Osteoblast (primary cell): ENCODE results near the gene CNTNAP5. TPM values are rescaled to one million over a fixed set of nuclear protein-coding genes. Genes with fewer than 3 reads are reported as not detected.

ENCODE experiments used
- DNase-seq: peaks from one replicate; pipeline ENCODE4 v3.0.0; 2011; ENCODE audit warnings: low spot score, mixed read lengths; ENCODE audit not compliant: insufficient read length; ENCODE audit errors: missing footprints
- H2AFZ ChIP-seq: 2 replicates; pipeline ENCODE4 v1.6.0; 2011; ENCODE audit warnings: mild to moderate bottlenecking, low read length
- H3K27ac ChIP-seq: 2 replicates; pipeline ENCODE4 v1.5.1; 2011; ENCODE audit warnings: mild to moderate bottlenecking, low read depth, low read length, moderate library complexity
- H3K27me3 ChIP-seq: 2 replicates; pipeline ENCODE4 v1.6.0; 2012; ENCODE audit warnings: mild to moderate bottlenecking, control low read depth, inconsistent platforms, low read length, moderate library complexity; ENCODE audit not compliant: insufficient read depth
- H3K36me3 ChIP-seq: 2 replicates; pipeline ENCODE4 v1.5.1; 2011; ENCODE audit warnings: mild to moderate bottlenecking, low read length, control low read depth, moderate library complexity; ENCODE audit not compliant: insufficient read depth
- H3K4me1 ChIP-seq: 2 replicates; pipeline ENCODE4 v1.5.1; 2011; ENCODE audit warnings: mild to moderate bottlenecking, low read length, control low read depth, moderate library complexity; ENCODE audit not compliant: insufficient read depth
- H3K4me2 ChIP-seq: 2 replicates; pipeline ENCODE4 v1.6.0; 2011; ENCODE audit warnings: mild to moderate bottlenecking, low read length; ENCODE audit not compliant: insufficient read depth
- H3K4me3 ChIP-seq: fragments of 200-600 bp; sonication (generic); 3 replicates; pipeline ENCODE4 v1.5.1; 2012; ENCODE audit warnings: mild to moderate bottlenecking, low read length, inconsistent platforms; ENCODE audit not compliant: insufficient read depth
- H3K79me2 ChIP-seq: 2 replicates; pipeline ENCODE4 v1.6.0; 2012; ENCODE audit warnings: mild to moderate bottlenecking, low read length, control low read depth, inconsistent platforms; ENCODE audit not compliant: insufficient read depth
- H3K9me3 ChIP-seq: 2 replicates; pipeline ENCODE4 v1.5.1; 2011; ENCODE audit warnings: low read depth, low read length, control low read depth
- H4K20me1 ChIP-seq: 2 replicates; pipeline ENCODE4 v1.6.0; 2012; ENCODE audit warnings: mild to moderate bottlenecking, low read length, control low read depth; ENCODE audit not compliant: insufficient read depth
- CTCF ChIP-seq: IDR thresholded peaks from 2 replicates; pipeline ENCODE4 v1.5.1; 2011; ENCODE audit warnings: mild to moderate bottlenecking, low read depth, low read length, moderate library complexity; ENCODE audit errors: extremely low read depth
- total RNA-seq: library from RNA; depleted of rRNA; stranded (reverse); fragments of >200 nt; gene quantifications from 2 replicates; pipeline ENCODE4 v1.2.3, GENCODE V29; 2012

CNTNAP5 gene
- total RNA-seq, 1 donor: not detected

- Histone ChIP-seq H4K20me1 (no peaks in the 10 kb centered on the region), H2AFZ (no peak overlapping the region), H3K4me1 (no peaks in the 10 kb centered on the region), H3K4me3 (no peak overlapping the region), H3K27ac (no peak overlapping the region), H3K79me2 (no peaks in the 10 kb centered on the region), H3K27me3 (no peaks in the 10 kb centered on the region), H3K36me3 (no peaks in the 10 kb centered on the region), H3K9me3 (no peaks in the 10 kb centered on the region), H3K4me2 (no peak overlapping the region)
- no peak for DNase-seq
- no peak for TF ChIP-seq CTCF
These were observed 749.7 kb downstream of the CNTNAP5 start for GRCh38 chr2:124774781-124775180.

DNA sequence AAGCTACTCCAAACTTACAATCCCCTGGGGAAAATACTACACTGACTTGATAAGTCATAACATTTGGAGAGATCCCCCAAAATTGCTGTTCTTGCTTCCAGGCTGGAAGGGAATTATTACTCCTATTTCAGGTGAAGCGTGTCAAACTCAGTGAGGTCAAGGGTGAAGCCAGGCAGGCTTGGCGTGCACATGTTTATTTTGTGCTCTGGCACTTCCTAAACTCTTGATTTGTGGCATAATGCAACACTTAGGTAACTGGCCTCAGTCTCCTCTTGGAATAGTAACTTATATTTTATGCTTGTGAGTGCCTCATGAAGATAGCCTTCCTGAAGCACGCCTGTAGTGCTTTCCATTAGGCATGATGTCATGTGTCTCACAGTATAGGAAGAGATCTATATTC is 751.2 kb downstream of the CNTNAP5 start:
- no peak for TF ChIP-seq CTCF
- no peak for DNase-seq
- no peaks in the 10 kb centered on the region for H3K79me2 ChIP-seq
- H3K36me3 ChIP-seq: no peaks in the 10 kb centered on the region
- peaks cover 3% of the 10 kb centered on the region for H3K9me3 ChIP-seq
- H3K4me3 ChIP-seq: no peak overlapping the region
- no peak overlapping the region for H3K4me2 ChIP-seq
- no peaks in the 10 kb centered on the region for H4K20me1 ChIP-seq
- no peaks in the 10 kb centered on the region for H3K27me3 ChIP-seq
- no peak overlapping the region for H3K27ac ChIP-seq
- H2AFZ ChIP-seq: no peak overlapping the region
- H3K4me1 ChIP-seq: no peaks in the 10 kb centered on the region

DNA sequence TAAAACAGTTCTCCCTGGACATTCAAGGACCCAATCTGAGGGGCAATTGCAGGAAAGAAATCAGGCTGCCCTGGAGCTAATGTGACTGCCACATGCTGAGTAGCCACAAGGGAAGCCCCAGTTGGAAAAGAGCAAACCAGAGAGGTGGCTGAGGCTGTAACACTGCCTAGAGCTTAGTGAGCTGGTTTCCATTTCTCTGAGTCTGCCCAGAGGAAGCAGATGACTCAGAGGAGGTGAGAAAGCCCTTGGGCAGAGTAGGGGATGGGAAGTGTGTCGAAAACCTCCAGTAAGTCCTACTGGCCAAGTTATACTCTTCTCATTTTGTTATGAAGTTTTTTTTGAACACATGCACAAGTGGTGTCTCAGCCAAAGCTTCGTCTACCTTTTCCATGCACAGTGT is 753.0 kb downstream of the CNTNAP5 start:
- Histone ChIP-seq H4K20me1 (no peaks in the 10 kb centered on the region), H3K4me1 (no peaks in the 10 kb centered on the region), H2AFZ (no peak overlapping the region), H3K4me3 (no peak overlapping the region), H3K9me3 (peaks cover 3% of the 10 kb centered on the region), H3K79me2 (no peaks in the 10 kb centered on the region), H3K27ac (no peak overlapping the region), H3K36me3 (no peaks in the 10 kb centered on the region), H3K27me3 (no peaks in the 10 kb centered on the region), H3K4me2 (no peak overlapping the region)
- TF ChIP-seq CTCF: no peak
- DNase-seq: no peak

- Histone ChIP-seq H3K9me3 (peaks cover 2% of the 10 kb centered on the region), H3K36me3 (no peaks in the 10 kb centered on the region), H4K20me1 (no peaks in the 10 kb centered on the region), H3K27ac (no peak overlapping the region), H3K4me1 (no peaks in the 10 kb centered on the region), H3K4me2 (no peak overlapping the region), H2AFZ (no peak overlapping the region), H3K79me2 (no peaks in the 10 kb centered on the region), H3K4me3 (no peak overlapping the region), H3K27me3 (no peaks in the 10 kb centered on the region)
- TF ChIP-seq CTCF: no peak
- DNase-seq: no peak
These were observed 771.6 kb downstream of the CNTNAP5 start for GRCh38 chr2:124796647-124797046.
